HG03571 (cell line): ENCODE results near the gene CCDC157.

ENCODE experiments used
- ATAC-seq: cut with Tn5 transposase; IDR thresholded peaks from one replicate; pipeline ENCODE4 v1.9.1; 2021; ENCODE audit not compliant: unreplicated experiment

CCDC157 gene

DNA sequence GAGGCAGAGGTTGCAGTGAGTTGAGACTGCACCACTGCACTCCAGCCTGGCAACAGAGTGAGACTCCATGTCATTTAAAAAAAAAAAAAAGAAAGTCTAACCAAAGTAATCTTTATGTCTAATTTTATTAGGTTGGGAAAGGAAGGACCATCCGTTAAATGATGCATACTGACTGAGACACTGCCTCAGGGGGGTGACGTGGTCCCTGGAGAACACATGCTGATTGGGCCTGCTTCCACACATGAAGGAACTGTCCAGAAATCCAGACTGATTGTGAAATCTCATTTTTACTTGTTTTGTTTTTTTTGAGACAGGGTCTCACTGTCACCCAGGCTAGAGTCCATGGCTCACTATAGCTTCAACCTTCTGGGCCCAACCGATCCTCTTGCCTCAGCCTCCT is 5.6 kb upstream of the CCDC157 start:
- no peak for ATAC-seq

DNA sequence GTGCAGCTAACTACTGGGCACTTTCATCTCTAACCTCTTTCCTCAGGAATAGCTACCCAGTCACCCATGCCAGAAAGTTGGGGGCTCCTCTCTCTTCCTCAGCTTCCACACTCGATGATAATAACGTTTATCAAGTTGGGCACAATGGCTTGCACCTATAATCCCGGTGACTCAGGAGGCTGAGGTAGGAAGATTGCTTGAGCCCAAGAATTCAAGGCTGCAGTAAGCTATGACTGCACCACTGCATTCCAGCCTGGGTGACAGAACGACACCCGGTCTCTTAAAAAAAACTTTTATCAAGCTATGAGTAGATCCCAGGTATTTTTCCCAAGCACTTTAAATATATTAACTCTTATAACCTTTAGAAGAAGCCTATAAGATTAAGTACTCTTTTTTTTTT is 2.2 kb upstream of the CCDC157 start:
- ATAC-seq, result no peak

GRCh38 chr22:30357236-30357570 is 396 bp downstream of the CCDC157 start:
- ATAC-seq, result no peak

- ATAC-seq, result no peak
Observed at GRCh38 chr22:30357650-30358215, 926 bp downstream of the CCDC157 start.

- no peak for ATAC-seq
Observed at GRCh38 chr22:30358541-30358940, 1.7 kb downstream of the CCDC157 start.

GRCh38 chr22:30361916-30362650 is 5.3 kb downstream of the CCDC157 start:
- ATAC-seq, result no peak

DNA sequence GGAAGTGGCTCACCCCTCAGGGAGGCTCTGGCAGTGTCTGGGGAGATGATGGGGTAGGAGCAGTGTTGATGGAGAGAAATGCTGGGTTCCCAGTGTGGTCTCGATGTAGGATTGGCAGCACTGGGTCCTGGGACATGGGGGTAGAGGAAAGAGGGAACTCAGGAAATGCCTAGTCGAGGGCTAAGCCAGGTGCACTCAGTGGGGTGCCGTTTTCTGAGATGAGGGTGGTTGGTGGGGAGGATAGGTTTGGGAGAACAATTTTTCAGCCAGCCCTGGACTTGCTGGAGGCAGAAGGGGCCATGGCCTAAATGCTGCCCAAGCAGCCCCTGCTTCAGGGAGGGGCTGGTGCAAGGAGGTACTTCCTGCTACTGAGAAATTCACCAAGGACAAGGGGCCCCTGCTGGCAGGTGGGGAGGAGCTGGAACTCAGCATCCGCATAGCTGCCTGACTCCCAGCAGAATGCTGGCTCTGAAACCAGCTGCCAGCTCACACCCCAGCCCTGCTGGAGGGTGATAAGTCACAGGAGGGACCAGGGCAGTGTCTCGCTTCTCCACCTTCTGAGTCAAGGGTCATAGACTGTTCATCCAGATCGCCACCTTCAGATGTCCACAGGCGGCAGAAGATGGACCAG is 6.0 kb downstream of the CCDC157 start:
- ATAC-seq, result no peak

DNA sequence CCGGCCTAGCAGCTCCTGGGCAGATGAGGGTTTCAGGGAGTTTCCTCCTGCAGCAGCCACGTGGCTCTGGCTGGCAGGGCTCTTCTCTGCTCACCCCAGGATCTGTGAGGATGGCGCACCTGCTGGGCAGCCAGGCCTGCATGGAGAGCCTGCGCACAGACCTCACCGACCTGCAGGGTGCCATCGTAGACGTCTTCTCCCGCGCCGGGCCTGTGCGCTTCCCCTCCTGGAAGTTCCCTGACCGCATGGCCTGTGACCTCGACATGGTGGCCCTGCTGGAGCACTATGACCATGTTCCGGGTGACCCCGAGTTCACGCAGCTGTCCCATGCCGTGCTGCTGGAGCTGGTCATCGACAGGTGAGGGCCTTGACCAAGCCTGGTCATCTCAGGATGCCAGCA is 9.1 kb downstream of the CCDC157 start:
- no peak for ATAC-seq

DNA sequence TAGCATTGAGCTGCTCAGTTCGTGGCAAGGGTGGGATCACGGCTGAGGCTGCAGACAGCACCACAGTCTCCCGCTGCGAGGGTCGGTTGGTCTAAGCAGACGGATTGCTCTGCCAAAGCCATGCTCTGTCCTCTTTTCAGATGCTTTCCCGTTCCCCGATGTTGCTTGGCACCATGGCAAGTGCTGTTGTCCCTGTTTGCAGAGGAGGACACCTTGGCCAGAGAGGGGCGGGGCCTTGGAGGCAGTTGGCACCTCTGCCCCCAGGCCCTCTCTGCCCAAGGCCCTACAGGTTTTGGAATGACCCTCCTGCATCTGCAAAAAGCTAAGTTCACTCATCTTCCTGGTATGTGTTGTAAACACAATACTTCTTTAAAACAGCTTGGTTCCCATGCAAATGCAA is 11.6 kb downstream of the CCDC157 start:
- no peak for ATAC-seq

- no peak for ATAC-seq
Observed at GRCh38 chr22:30370641-30371230, 13.9 kb downstream of the CCDC157 start.

- no peak for ATAC-seq
Observed at GRCh38 chr22:30371321-30371720, 14.5 kb downstream of the CCDC157 start.

DNA sequence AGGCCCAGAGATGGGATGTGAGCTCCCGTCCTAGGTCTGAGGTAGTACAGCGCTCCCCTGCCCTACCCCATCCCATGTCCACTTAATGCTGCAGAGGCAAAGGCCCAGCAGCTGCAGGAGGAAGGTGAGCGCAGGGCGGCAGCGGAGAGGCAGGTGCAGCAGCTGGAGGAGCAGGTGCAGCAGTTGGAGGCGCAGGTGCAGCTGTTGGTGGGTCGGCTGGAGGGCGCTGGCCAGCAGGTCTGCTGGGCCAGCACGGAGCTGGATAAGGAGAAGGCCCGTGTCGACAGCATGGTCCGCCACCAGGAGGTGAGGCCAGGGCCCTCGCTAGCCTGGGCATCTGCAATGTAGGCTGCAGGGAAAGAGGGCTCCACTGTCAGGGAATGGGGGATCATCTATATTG is 15.2 kb downstream of the CCDC157 start:
- ATAC-seq, result no peak

- ATAC-seq, result no peak
Observed at GRCh38 chr22:30372915-30373314, 16.1 kb downstream of the CCDC157 start.

DNA sequence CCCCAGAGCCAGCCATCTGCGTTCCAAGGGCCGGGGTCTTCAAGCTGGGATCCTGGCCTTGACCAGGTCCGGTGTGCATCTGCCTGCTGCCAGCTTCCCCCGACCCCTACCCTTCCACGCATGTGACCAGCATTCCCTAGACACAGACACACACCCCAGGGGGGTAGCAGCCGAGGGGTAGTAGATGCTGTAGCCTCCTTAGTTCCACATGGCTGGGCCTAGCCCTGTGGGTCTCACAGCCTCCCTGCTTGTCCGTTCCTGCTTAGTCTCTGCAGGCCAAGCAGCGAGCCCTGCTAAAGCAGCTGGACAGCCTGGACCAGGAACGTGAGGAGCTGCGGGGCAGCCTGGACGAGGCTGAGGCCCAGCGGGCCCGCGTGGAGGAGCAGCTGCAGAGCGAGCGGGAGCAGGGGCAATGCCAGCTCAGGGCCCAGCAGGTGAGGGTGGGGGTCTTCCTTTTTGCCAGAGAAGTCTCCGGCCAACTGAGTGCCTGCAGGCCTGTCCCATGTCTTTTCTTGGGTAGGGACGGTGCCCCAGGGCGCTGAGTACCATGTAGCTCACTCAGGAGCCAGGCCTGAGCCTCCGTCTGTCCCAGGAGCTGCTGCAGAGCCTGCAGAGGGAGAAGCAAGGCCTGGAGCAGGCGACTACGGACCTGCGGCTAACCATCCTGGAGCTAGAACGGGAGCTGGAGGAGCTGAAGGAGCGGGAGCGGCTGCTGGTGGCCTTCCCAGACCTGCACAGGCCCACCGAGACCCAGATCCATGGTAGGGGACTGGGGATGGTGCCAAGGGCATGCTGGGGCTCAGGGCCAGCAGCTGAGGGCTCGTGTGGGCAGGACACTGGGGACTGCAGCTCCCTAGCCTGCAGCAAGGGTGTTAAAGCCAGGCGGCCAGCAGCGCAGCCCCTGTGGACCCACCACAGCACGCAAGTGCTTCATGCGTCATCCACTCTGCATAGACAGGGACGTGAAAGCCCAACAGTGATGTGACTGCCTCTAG is 16.8 kb downstream of the CCDC157 start:
- no peak for ATAC-seq

DNA sequence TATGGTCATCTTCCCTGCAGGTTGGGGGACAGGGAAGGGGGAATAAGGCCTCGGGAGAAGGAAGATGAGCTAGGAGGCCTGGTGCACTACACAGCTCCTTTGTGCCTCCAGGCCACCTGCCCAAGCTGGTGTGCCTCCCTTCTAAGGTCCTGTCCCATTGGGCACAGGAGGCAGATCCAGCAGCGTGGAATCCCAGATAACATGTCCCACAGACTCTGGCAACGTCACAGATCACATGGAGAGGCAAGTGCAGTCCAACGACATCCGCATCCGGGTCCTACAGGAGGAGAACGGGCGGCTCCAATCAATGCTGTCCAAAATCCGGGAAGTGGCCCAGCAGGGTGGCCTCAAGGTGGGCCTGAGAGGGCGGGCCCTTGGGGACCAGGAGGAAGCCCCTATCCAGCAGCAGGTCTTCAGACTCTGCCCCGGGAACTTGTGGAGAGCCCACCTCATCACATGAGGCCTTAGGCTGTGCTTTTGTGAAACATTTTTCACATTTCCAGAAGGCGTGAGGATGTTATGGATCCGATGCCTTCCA is 18.6 kb downstream of the CCDC157 start:
- no peak for ATAC-seq

- ATAC-seq, result no peak
Observed at GRCh38 chr22:30380011-30380410, 23.2 kb downstream of the CCDC157 start.

GRCh38 chr22:30381264-30381663 is 24.5 kb downstream of the CCDC157 start:
- no peak for ATAC-seq

DNA sequence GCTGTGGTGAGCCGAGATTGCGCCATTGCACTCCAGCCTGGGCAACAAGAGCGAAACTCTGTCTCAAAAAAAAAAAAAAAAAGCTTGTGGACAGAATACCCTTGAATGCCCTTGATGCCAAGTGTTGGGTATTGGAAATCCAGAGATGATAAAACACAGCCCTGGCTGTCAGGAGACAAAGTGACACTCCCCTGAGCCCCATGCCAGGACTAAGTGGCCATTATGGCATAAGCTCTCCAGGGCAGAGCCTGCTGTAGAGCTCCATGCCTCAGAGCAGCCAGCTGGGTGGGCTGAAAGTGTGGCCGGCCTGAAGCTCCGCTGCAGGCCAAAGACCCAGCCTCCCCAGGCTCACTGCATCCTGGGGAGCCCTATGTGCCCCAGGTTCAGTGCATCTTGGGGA is 25.5 kb downstream of the CCDC157 start:
- no peak for ATAC-seq

- ATAC-seq, result no peak
Observed at GRCh38 chr22:30383061-30383460, 26.3 kb downstream of the CCDC157 start.

- ATAC-seq, result no peak
Observed at GRCh38 chr22:30385942-30386341, 29.1 kb downstream of the CCDC157 start.

- ATAC-seq, result no peak
Observed at GRCh38 chr22:30386608-30386959, 29.8 kb downstream of the CCDC157 start.
